Stimulated activated CD8-positive, alpha-beta memory T cell treated with anti-CD3 and anti-CD28 coated beads, Interleukin-15, amount 100 ng/mL, for 4 hours (primary cell): ENCODE data around the gene ARFGAP2.

Experiments
- DNase-seq, 2 donors: peaks; one replicate each; pipeline ENCODE4 v3.0.0-alpha.2; 2020; ENCODE audit warnings: low read depth in 2 of 2

Gene ARFGAP2

GRCh38 chr11:47148903-47149531 lies 27.7 kb downstream of the ARFGAP2 start:
- no peak for DNase-seq

DNA sequence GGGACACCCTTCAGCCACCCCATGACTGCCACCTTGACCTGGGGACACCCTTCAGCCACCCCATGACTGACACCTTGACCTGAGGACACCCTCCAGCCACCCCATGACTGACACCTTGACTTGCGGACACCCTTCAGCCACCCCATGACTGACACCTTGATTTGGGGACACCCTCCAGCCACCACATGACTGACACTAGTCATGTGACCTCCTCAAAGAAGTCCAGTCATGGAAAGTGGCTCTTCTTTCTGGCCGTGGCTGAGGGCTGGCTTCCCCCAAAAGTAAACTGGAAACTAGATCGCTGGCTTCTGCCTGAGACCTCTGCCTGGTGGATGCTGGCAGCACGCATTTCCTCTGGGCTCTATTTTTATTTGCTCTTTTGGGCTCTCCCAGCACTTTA lies 28.4 kb downstream of the ARFGAP2 start:
- no peak for DNase-seq

DNA sequence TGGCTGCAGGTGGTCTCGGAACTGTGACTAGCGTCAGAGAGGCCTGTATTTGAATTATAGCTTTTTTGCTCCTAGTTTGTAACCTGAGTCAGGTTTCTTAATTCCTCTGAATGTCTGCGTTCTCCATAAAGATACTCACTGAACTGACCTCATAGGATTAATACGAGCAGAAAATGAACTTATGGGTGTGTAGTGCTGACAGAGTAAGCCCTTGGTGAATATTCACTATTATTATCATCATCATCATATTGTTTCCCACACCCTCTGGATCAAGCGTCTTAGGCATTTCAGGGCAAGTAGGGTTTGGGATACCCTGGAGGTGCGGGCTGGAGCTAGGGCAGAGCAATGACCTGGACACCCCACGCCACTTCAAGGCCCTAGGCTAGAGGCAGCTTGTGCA lies 29.0 kb downstream of the ARFGAP2 start:
- DNase-seq: no peak

GRCh38 chr11:47147250-47147649 lies 29.4 kb downstream of the ARFGAP2 start:
- DNase-seq: no peak

DNA sequence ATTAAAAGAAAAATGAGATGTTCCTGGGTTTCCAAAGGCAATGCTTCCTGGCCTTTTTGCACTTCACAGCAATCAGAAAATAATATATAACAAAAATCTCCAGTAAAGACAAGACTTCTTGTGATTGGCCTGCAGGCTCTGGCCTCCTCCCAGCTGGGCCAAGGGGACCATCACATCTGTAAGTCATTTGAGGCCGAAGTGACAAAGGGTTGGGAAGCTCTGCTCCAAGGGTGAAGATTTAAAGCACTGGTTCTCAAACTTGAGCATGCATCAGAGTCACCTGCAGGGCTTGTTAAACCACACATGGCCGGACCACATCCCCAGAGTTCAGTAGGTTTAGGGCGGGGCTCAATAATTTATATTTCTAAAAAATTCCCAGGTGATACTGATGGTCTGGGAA lies 32.1 kb downstream of the ARFGAP2 start:
- no peak for DNase-seq

DNA sequence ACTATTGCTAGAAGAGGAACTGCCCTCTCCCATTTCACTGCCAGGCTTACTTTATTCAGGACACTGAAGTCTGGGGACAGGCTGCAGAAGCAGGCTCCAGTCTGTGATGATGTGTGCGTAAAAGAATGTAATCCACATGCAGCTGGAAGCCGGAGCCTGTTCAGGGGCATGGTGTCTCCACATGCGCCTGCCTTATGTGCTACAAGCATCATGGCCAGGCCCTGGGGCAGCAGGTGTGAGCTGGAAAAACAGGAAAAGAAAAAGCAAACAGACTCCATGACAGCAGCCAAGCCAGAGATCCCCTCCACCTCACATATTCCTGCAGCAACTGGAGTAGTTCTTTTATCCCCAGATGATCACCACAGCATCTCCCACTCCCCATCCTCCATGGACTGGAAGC lies 33.4 kb downstream of the ARFGAP2 start:
- no peak for DNase-seq

DNA sequence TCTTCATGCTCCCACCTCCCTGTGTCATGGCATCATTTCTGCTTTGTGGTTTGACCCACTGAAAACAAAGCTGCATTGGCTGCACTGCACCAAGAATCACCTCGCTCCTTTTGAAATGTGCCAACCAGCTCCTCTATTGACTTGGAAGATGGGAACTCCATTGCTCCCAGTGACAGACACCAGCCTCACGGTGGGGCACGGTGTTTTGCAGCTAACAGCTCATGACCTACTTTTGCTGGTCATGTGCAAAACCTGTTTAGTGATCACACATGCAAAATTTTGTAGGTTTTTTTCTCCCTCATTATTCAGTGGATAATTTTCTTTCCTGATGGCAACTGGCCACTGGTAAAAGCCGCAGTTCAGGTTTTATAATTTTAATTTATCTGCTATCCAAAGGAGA lies 36.8 kb downstream of the ARFGAP2 start:
- DNase-seq: no peak

DNA sequence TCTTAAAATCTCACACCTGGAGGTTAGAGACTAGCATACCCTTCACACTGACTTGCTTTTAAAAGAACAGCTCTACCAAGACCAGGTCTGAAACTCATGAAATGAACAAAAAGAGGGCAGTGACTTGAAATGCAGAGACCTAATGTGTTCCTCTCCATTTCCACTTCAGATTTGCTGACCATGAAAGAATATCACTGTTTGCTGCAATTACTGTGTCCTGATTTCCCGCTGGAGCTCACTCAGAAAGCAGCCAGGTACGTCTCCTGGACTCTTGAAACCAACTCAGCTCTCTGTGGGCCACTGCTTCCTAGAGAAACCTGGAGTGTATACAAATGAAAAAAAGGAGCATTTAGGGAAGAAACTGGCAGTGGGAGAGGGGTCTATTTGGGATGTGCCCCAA lies 39.2 kb downstream of the ARFGAP2 start:
- DNase-seq: no peak

DNA sequence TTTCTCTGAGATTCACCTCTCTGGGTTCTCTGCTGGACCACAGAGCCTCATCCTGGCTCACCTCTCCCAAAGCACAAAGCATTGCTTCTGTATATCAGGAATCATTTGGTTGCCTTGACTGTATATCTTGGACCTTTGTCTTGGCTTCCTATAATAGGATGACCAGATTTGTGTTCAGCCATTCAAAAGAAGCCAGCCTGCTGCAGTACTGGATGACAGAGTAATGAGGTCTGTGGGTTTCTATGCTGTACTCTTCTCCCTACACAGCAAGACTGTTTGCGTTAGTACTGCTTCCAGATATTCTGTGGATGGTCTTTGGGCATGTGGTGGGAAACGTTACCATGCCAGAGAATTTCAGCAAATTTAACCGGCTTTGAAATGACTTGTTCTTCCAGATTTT lies 39.8 kb downstream of the ARFGAP2 start:
- DNase-seq: no peak

DNA sequence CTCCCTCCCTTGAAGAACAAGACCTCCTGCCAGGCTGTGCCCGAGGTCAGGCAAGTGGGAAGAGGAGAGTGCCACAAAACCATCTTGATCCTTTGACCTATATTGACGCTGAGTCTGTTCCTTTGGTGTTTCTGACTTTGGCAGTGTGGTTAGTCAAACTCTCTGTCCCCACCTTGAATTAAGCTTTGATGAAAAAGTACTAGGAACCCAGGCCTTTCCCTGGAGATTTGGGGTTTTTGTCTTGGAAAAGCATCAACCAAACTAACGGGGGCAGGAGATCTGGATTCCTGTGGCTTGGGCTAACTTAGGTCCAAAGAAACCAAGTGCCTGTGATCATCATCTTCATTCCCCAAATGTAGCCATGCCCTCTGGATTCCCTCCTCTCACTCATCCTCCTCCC lies 40.4 kb downstream of the ARFGAP2 start:
- DNase-seq: no peak

- DNase-seq: no peak
These were observed 43.7 kb downstream of the ARFGAP2 start for GRCh38 chr11:47132981-47133380.

GRCh38 chr11:47132490-47132889 lies 44.2 kb downstream of the ARFGAP2 start:
- no peak for DNase-seq

GRCh38 chr11:47131136-47131535 lies 45.5 kb downstream of the ARFGAP2 start:
- DNase-seq: no peak

DNA sequence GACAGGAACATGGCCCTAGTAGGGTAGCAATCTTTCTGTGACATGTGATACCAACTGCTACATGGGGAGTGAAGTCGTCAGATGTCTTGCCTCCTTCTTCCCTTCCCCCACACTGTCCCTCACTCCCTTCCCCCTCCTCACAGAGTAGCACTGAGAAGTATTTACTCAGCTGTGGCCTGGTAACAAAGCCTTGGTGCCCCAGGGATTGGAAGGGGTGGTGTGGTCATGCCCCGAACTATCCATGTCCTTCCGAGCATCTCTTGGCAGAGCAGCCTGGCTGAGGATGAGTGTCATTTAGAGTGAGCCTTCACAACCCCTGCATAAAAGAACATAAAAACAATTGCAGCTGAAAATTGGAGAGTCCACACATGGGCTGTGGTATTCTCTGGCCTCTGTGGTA lies 46.1 kb downstream of the ARFGAP2 start:
- DNase-seq: no peak

DNA sequence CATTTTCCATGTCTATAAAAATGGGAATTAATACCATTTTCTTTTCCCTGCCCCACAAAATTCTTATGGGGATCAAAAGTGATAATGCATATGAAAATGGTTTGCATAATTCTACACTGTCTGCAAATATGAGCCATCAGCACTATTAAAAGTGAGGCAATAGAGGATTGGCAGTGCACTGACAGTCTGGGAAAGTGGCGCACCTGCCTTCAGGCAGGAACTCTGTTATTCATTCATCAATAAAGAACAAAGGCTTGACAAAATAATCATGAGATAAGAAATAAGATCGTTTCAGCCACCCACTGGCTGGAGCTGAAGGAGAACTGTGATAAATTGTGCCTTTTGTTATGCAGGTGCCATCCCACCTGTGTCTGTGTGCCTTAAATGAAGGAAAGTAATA lies 49.5 kb downstream of the ARFGAP2 start:
- no peak for DNase-seq

GRCh38 chr11:47125083-47125482 lies 51.6 kb downstream of the ARFGAP2 start:
- DNase-seq: no peak

DNA sequence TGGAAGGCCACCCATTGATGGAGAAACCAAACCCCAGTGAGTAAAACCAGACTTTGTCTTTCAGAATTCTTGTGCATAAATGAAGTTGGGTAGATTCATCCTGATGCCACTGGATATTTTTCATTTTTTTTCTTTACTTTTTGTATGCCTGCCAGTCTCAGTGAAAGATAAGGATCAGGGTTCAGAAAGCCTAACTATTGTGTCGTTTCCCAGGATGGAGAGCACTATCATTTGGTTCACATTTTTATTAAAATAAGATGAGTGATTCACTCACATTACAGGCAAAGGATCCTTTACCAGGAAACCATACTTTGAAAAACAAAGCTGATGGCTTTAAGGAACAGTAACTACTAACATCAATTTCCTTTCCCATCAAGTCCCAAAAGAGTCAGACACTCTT lies 52.0 kb downstream of the ARFGAP2 start:
- DNase-seq: no peak

DNA sequence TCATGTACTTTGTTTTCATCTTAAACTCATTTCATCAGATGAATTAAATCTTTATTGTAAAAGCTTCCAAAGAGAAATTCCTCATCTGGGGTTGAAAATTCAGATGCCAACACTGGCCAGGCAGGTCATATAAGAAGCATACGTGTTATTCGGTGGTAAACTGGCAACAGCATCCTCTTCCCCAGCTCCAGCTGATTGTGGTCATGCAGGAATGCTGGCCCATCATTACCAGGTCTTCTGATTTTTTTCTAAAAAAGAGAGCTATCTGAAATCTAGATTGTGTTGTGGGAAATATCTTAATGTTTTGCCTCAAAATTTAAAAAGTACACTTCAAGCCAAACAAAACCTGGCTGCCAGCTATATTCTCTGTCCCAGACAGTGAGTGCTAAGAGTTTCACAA lies 53.6 kb downstream of the ARFGAP2 start:
- DNase-seq: no peak

DNA sequence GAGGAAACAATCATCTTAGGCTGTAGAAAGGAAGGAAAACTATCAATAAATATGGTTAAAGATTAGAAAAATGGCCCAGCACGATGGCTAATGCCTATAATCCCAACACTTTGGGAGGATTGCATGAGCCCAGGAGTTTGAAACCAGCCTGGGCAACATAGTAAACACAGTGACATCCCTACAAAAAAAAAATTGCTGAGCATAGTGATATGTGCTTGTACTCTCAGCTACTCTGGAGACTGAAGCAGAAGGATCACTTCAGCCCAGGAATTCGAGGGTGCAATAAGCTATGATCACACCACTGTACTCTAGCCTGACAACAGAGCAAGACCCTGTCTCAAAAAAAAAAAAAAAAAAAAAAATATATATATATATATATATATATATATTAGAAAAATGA lies 54.9 kb downstream of the ARFGAP2 start:
- no peak for DNase-seq

DNA sequence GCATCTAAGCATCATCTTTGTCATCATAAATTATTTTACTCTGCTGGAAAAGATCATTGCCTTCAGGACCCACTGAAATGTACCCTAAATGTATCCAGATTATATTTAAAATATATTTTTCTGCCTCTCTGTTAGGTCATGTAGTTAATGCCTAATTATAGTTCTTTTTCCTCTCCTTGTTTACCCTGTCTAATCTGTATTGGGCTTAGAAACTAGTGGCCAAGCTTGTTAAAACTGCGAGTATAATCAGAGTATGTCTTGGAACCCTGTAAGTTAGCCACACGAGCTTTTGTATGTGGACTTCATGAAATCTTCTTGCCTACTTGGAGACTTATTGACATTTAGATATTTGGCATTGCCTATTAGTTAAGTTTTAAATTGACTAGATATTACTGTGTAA lies 55.6 kb downstream of the ARFGAP2 start:
- no peak for DNase-seq

DNA sequence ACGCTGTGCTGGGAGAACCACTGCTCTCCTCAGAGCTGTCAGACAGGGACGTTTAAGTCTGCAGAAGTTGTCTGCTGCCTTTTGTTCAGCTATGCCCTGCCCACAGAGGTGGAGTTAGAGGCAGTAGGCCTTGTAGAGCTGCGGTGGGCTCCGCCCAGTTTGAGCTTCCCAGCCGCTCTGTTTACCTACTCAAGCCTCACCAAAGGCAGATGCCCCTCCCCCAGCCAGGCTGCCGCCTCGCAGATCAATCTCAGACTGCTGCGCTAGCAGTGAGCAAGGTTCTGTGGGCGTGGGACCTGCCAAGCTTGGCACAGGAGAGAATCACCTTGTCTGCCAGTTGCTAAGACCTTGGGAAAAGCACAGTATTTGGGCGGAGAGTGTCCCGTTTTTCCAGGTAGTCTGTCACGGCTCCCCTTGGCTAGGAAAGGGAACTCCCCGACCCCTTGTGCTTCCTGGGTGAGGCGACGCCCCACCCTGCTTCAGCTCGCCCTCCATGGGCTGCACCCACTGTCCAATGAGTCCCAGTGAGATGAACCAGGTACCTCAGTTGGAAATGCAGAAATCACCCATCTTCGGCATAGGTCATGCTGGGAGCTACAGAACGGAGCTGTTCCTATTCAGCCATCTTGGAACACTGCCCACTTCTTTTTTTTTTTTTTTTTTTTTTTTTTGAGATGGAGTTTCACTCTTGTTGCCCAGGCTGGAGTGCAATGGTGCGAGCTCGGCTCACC lies 57.6 kb downstream of the ARFGAP2 start:
- peak in 1 of 2 donors; percentile 9 for DNase-seq
